ENCODE results near the gene CYP27B1.
A peak's percentile ranks its signal among the peaks of the same experiment; 100 is the strongest.

The CYP27B1 gene

GRCh38 chr12:57752668-57753000 is 14.2 kb downstream of the CYP27B1 start:
- Histone ChIP-seq H3K27ac (peak overlapping the region; percentile 83), H3K4me3 (ENCODE audit: low read depth, low read length) (peak overlapping the region; percentile 94), H3K36me3 (ENCODE audit: control insufficient read depth, insufficient read depth, low read length) (no peaks in the 10 kb centered on the region), H3K27me3 (ENCODE audit: control insufficient read depth, insufficient read depth, low read length) (no peaks in the 10 kb centered on the region), H3K4me1 (peaks cover 9% of the 10 kb centered on the region), H3K79me2 (peaks cover 5% of the 10 kb centered on the region), H3K9me3 (ENCODE audit: control insufficient read depth, low read length) (no peaks in the 10 kb centered on the region), H3K9ac (no peak overlapping the region), H3K4me2 (ENCODE audit: low read length) (peak overlapping the region; percentile 66), H2AFZ (peak overlapping the region; percentile 57)
- TF ChIP-seq, protein P1, sequence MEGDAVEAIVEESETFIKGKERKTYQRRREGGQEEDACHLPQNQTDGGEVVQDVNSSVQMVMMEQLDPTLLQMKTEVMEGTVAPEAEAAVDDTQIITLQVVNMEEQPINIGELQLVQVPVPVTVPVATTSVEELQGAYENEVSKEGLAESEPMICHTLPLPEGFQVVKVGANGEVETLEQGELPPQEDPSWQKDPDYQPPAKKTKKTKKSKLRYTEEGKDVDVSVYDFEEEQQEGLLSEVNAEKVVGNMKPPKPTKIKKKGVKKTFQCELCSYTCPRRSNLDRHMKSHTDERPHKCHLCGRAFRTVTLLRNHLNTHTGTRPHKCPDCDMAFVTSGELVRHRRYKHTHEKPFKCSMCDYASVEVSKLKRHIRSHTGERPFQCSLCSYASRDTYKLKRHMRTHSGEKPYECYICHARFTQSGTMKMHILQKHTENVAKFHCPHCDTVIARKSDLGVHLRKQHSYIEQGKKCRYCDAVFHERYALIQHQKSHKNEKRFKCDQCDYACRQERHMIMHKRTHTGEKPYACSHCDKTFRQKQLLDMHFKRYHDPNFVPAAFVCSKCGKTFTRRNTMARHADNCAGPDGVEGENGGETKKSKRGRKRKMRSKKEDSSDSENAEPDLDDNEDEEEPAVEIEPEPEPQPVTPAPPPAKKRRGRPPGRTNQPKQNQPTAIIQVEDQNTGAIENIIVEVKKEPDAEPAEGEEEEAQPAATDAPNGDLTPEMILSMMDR (IDR thresholded peaks at IDR 0.05): no peak

- H3K27ac ChIP-seq: peak within 1 kb of the TSS; percentile 88
- H3K4me1 ChIP-seq: peaks cover 9% of the 10 kb centered on the region
Measured at GRCh38 chr12:57751788-57752667, 14.8 kb downstream of the CYP27B1 start, which contains the start of gene CDK4. Gene CDK4, minus strand, starts transcription at chr12:57752310. Its CDS starts 593 bp downstream, at chr12:57751717.

DNA sequence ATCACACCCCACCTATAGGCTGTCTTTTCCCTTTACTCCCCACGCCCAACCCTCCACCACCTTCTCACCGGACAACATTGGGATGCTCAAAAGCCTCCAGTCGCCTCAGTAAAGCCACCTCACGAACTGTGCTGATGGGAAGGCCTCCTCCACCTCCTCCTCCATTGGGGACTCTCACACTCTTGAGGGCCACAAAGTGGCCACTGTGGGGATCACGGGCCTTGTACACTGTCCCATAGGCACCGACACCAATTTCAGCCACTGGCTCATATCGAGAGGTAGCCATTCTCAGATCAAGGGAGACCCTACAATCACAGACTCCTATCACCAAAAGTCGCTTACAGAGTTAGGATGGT is 15.5 kb downstream of the CYP27B1 start:
- Histone ChIP-seq H3K9ac (no peak overlapping the region), H3K4me1 (peaks cover 9% of the 10 kb centered on the region), H3K36me3 (ENCODE audit: control insufficient read depth, insufficient read depth, low read length) (no peaks in the 10 kb centered on the region), H3K79me2 (peaks cover 2% of the 10 kb centered on the region), H3K4me3 (ENCODE audit: low read depth, low read length) (peak overlapping the region; percentile 94), H2AFZ (peak overlapping the region; percentile 91), H3K27ac (peak overlapping the region; percentile 88), H3K4me2 (ENCODE audit: low read length) (peak overlapping the region; percentile 88), H3K27me3 (ENCODE audit: control insufficient read depth, insufficient read depth, low read length) (no peaks in the 10 kb centered on the region), H3K9me3 (ENCODE audit: control insufficient read depth, low read length) (no peaks in the 10 kb centered on the region)
- TF ChIP-seq, protein P1 (IDR thresholded peaks at IDR 0.05): no peak

More at GRCh38 chr12:57751788-57752667, 14.8 kb downstream of the CYP27B1 start, which contains the start of gene CDK4:
- TF ChIP-seq, protein P1 (IDR thresholded peaks at IDR 0.05): no peak
- Histone ChIP-seq H3K9ac (peak within 1 kb of the TSS; percentile 65), H2AFZ (peak within 1 kb of the TSS; percentile 91), H3K4me2 (ENCODE audit: low read length) (peak within 1 kb of the TSS; percentile 88), H3K4me3 (ENCODE audit: low read depth, low read length) (peak within 1 kb of the TSS; percentile 94), H3K79me2 (peaks cover 5% of the 10 kb centered on the region), H3K27me3 (ENCODE audit: control insufficient read depth, insufficient read depth, low read length) (no peaks in the 10 kb centered on the region), H3K36me3 (ENCODE audit: control insufficient read depth, insufficient read depth, low read length) (no peaks in the 10 kb centered on the region), H3K9me3 (ENCODE audit: control insufficient read depth, low read length) (no peaks in the 10 kb centered on the region)

GRCh38 chr12:57750561-57751431 is 16.1 kb downstream of the CYP27B1 start:
- Histone ChIP-seq H3K27ac (peak overlapping the region; percentile 88), H3K9me3 (ENCODE audit: control insufficient read depth, low read length) (no peaks in the 10 kb centered on the region), H3K79me2 (no peaks in the 10 kb centered on the region), H2AFZ (no peak overlapping the region), H3K36me3 (ENCODE audit: control insufficient read depth, insufficient read depth, low read length) (no peaks in the 10 kb centered on the region), H3K27me3 (ENCODE audit: control insufficient read depth, insufficient read depth, low read length) (no peaks in the 10 kb centered on the region), H3K4me1 (peaks cover 9% of the 10 kb centered on the region), H3K4me3 (ENCODE audit: low read depth, low read length) (peak overlapping the region; percentile 94), H3K9ac (no peak overlapping the region), H3K4me2 (ENCODE audit: low read length) (peak overlapping the region; percentile 88)
- TF ChIP-seq, protein P1 (IDR thresholded peaks at IDR 0.05): no peak
